ENCODE measurements around the gene PLK5.

DNA sequence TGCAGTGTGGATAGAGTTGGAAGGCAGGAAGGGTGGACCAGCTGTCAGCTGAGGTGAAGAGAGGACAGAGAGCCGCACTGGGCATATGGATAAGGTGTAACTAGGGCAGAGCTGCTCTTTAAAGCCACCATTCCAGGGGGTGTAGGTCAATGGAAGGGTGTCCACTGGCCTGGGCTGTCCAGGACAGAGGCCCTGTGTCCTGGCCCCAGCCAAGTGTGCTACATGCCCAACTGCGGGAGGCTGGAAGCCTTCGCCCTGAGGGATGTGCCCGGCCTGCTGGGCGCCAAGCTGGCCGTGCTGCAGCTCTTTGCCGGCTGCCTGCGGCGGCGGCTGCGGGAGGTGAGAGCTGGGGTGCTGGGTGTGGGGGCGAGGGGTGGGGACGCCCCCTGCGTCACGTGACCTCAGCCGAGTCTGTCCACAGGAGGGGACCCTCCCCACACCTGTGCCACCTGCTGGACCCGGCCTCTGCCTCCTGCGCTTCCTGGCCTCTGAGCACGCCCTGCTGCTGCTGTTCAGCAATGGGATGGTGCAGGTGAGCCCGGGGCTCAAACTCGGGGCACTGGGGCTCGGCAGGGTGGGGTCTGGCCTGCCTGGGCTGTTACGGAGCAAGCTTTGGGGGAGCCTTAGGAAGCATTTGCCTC, 9.8 kb downstream of the PLK5 start:
- TF ChIP-seq ARNTL (CRISPR knock-in tag; IDR thresholded peaks at IDR 0.05; ENCODE audit: borderline replicate concordance, low read depth): no peak
- TF ChIP-seq PATZ1 (CRISPR knock-in tag; IDR thresholded peaks at IDR 0.05; ENCODE audit: borderline replicate concordance): no peak
- TF ChIP-seq SNAI2 (CRISPR knock-in tag; IDR thresholded peaks at IDR 0.05): no peak
- no peak for TF ChIP-seq CSDC2 (CRISPR knock-in tag; IDR thresholded peaks at IDR 0.05)
- TF ChIP-seq, protein P1, sequence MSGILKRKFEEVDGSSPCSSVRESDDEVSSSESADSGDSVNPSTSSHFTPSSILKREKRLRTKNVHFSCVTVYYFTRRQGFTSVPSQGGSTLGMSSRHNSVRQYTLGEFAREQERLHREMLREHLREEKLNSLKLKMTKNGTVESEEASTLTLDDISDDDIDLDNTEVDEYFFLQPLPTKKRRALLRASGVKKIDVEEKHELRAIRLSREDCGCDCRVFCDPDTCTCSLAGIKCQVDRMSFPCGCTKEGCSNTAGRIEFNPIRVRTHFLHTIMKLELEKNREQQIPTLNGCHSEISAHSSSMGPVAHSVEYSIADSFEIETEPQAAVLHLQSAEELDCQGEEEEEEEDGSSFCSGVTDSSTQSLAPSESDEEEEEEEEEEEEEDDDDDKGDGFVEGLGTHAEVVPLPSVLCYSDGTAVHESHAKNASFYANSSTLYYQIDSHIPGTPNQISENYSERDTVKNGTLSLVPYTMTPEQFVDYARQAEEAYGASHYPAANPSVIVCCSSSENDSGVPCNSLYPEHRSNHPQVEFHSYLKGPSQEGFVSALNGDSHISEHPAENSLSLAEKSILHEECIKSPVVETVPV (CRISPR knock-in tag; IDR thresholded peaks at IDR 0.05): no peak

Measured in SK-N-SH treated with all-trans-retinoic acid at 6 μM for 48 hours (cell line).